CD4-positive, alpha-beta T cell (primary cell): ENCODE measurements around the gene KCNIP4. TPM values are rescaled to one million over a fixed set of nuclear protein-coding genes. Genes with fewer than 3 reads are reported as not detected.

Experiments
- ATAC-seq: fragments of 200-7000 bp; cut with Tn5 transposase; one replicate; pipeline ENCODE4 v1.10.0; 2022; ENCODE audit warnings: mild to moderate bottlenecking; ENCODE audit not compliant: poor library complexity
- CTCF ChIA-PET: fragments of 350-600 bp; sonication (Branson Sonifier 250); formaldehyde crosslinking; loops from one replicate; lab custom pipeline; 2021; ENCODE audit warnings: antibody characterized with exemption, inconsistent platforms; lab: Charles Lee
- POLR2A ChIA-PET: fragments of 350-600 bp; sonication (Branson Sonifier 250); formaldehyde crosslinking; loops from one replicate; lab custom pipeline; 2021; ENCODE audit warnings: antibody characterized with exemption, inconsistent platforms; lab: Charles Lee
- DNase-seq, 14 experiments: peaks; one replicate each; pipeline ENCODE4 v3.0.0-alpha.2; 2013 to 2020; ENCODE audit warnings: mixed read lengths in 2 of 14
- H3K27ac ChIP-seq, 2 donors: one replicate each; pipeline versions ENCODE4 v1.5.1 to v1.7.0; 2013; ENCODE audit warnings: low read length in 2 of 2, low read depth in 1 of 2, mild to moderate bottlenecking in 1 of 2
- H3K27me3 ChIP-seq, 2 experiments: 1 replicate in 1 of 2; 2 replicates in 1 of 2; pipeline versions ENCODE4 v1.6.1 to v1.7.0; 2013; ENCODE audit warnings: low read length in 2 of 2, control low read depth in 1 of 2, mild to moderate bottlenecking in 1 of 2, moderate library complexity in 1 of 2; ENCODE audit not compliant: insufficient read depth in 2 of 2, control insufficient read depth in 1 of 2
- H3K36me3 ChIP-seq: one replicate; pipeline ENCODE4 v1.6.1; 2013; ENCODE audit warnings: low read length, control low read depth; ENCODE audit not compliant: insufficient read depth
- H3K4me1 ChIP-seq: one replicate; pipeline ENCODE4 v1.6.1; 2013; ENCODE audit warnings: low read length, control low read depth; ENCODE audit not compliant: insufficient read depth
- H3K4me3 ChIP-seq: one replicate; pipeline ENCODE4 v1.5.1; 2013; ENCODE audit warnings: mild to moderate bottlenecking, low read length, moderate library complexity
- H3K9me3 ChIP-seq, 2 experiments: 1 replicate in 1 of 2; 2 replicates in 1 of 2; pipeline versions ENCODE4 v1.6.1 to v1.7.0; 2013; ENCODE audit warnings: low read length in 2 of 2, mild to moderate bottlenecking in 2 of 2, control low read depth in 1 of 2, moderate library complexity in 1 of 2; ENCODE audit not compliant: control insufficient read depth in 1 of 2, insufficient read depth in 1 of 2
- H3K27ac Mint-ChIP-seq: one replicate; pipeline ENCODE4 v1.8.0; 2020; ENCODE audit warnings: mixed read lengths
- H3K27me3 Mint-ChIP-seq: one replicate; pipeline ENCODE4 v1.8.0; 2021; ENCODE audit warnings: mixed read lengths
- H3K36me3 Mint-ChIP-seq: one replicate; pipeline ENCODE4 v1.8.0; 2021; ENCODE audit warnings: low read depth, mixed read lengths
- H3K4me1 Mint-ChIP-seq: one replicate; pipeline ENCODE4 v1.8.0; 2021; ENCODE audit warnings: low read depth, mixed read lengths
- H3K4me3 Mint-ChIP-seq: one replicate; pipeline ENCODE4 v1.8.0; 2020; ENCODE audit warnings: mild to moderate bottlenecking, mixed read lengths
- H3K9me3 Mint-ChIP-seq: one replicate; pipeline ENCODE4 v1.8.0; 2020; ENCODE audit warnings: mixed read lengths
- CTCF ChIP-seq: fragments of 200-600 bp; IDR thresholded peaks from one replicate; pipeline ENCODE4 v1.8.0; 2022; ENCODE audit warnings: antibody characterized with exemption, mild to moderate bottlenecking
- intact Hi-C, 2 experiments: fragments of 100-400 bp; cut with DNase I in 1 of 2; cut with micrococcal nuclease in 1 of 2; formaldehyde crosslinking; loops; one replicate each; pipeline versions ENCODE4 v1.15.1 to v1.9.0; 2023 to 2025; cut with DNase I, micrococcal nuclease
- total RNA-seq, 174 experiments: library from RNA in 2 of 174; stranded (reverse) in 2 of 174; gene quantifications; one replicate each; pipeline ENCODE4 v1.2.3 and lab custom pipeline; 2021 to 2026

Gene KCNIP4
- total RNA-seq, 2 experiments from 2014 or later, result not detected

DNA sequence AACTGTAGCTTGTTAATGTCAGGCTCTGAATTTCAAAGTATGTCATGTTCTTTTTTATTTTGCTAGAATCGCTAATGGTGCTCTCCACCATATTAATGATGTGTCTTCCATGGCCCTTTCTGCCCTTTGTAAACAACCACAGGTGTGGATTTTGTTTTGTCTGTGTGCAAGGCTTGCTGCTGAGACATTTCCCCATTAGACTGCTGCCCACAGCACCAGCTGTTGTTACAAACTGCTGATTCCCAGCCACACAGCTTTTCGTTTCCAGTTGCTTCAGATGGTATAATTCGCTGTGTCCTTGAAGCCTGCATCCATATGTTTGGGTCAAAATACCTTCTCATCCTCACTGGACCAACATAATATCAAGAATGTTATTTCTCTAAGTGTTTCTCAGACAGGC lies 32.8 kb downstream of the KCNIP4 start:
- POLR2A ChIA-PET, result no interaction called here
- H3K4me3 Mint-ChIP-seq, result no peak overlapping the region
- Histone ChIP-seq H3K4me1 (no peaks in the 10 kb centered on the region), H3K27me3 (no peaks in the 10 kb centered on the region), H3K36me3 (no peaks in the 10 kb centered on the region), H3K9me3 (no peaks in the 10 kb centered on the region), H3K4me3 (no peak overlapping the region), H3K27ac (no peak overlapping the region)
- no peaks in the 10 kb centered on the region for H3K27me3 Mint-ChIP-seq
- H3K9me3 Mint-ChIP-seq, result peaks cover 3% of the 10 kb centered on the region
- H3K4me1 Mint-ChIP-seq, result no peaks in the 10 kb centered on the region
- ATAC-seq (no peak), DNase-seq (no peak)
- intact Hi-C loops, result no loop called here
- TF ChIP-seq CTCF, result no peak
- CTCF ChIA-PET, result no interaction called here
- no peaks in the 10 kb centered on the region for H3K36me3 Mint-ChIP-seq
- H3K27ac Mint-ChIP-seq, result no peak overlapping the region

DNA sequence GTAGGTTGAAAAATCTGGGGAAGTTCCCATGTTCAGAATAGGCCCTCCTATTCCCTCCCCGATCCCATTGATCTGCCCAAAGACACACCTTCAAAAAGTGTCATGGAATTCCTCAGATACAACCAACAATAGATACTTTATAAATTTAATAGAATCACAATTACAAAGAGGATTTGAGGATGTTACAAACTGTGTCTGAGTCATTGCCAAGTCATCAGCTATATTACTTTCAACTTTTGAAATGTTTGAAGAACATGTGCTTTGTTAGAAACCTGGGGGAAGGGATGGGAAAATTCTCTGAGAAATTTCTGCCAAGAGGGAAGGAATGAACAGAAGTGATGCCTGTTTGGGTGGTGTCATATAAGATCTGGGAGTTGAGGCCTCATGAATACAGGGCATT lies 46.7 kb downstream of the KCNIP4 start:
- Mint-ChIP-seq H3K4me3 (no peak overlapping the region), H3K27ac (no peak overlapping the region)
- no peak for ATAC-seq

DNA sequence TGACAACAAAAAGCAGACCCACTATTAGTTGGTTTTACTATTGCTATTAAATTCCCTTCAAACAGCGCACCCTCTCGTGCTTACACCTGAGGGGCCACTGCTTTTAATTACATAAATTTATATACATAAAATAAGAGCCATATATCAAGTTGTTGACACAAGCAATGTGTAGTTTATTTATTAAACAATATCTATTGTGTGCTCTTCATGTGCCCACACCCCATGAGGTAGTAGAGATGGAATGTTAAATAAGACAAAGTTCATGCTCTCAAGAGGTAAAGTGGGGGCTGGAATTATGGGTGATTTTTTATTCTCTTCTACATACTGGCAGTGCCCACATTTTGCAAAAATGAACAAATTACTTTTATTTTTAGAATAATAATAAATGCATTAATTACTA lies 47.3 kb downstream of the KCNIP4 start:
- CTCF ChIA-PET, result no interaction called here

More for the DNA sequence above, 46.7 kb downstream of the KCNIP4 start:
- Histone ChIP-seq H3K4me3 (no peak overlapping the region), H3K36me3 (no peaks in the 10 kb centered on the region), H3K9me3 (peaks cover 6 to 13% of the 10 kb centered on the region in 2 experiments), H3K4me1 (no peaks in the 10 kb centered on the region), H3K27me3 (no peaks in the 10 kb centered on the region), H3K27ac (no peak overlapping the region)
- no peak for DNase-seq
- ChIA-PET POLR2A (no interaction called here), CTCF (no interaction called here)
- no peaks in the 10 kb centered on the region for H3K36me3 Mint-ChIP-seq
- no peaks in the 10 kb centered on the region for H3K4me1 Mint-ChIP-seq
- H3K9me3 Mint-ChIP-seq, result peaks cover 12% of the 10 kb centered on the region
- TF ChIP-seq CTCF, result no peak
- intact Hi-C loops, result no loop called here
- H3K27me3 Mint-ChIP-seq, result no peaks in the 10 kb centered on the region

More for the DNA sequence above, 47.3 kb downstream of the KCNIP4 start:
- Mint-ChIP-seq H3K27me3 (no peaks in the 10 kb centered on the region), H3K4me3 (no peak overlapping the region), H3K36me3 (no peaks in the 10 kb centered on the region), H3K9me3 (peaks cover 12% of the 10 kb centered on the region), H3K27ac (no peak overlapping the region), H3K4me1 (no peaks in the 10 kb centered on the region)
- no peak for DNase-seq
- Histone ChIP-seq H3K4me3 (no peak overlapping the region), H3K9me3 (peaks cover 6 to 13% of the 10 kb centered on the region in 2 experiments), H3K4me1 (no peaks in the 10 kb centered on the region), H3K27me3 (no peaks in the 10 kb centered on the region), H3K27ac (no peak overlapping the region), H3K36me3 (no peaks in the 10 kb centered on the region)
- no peak for TF ChIP-seq CTCF
- POLR2A ChIA-PET, result no interaction called here
- intact Hi-C loops, result no loop called here
- ATAC-seq, result no peak
